Neuronal stem cell (in vitro differentiated cells): ENCODE results near the gene BLTP2.

Source experiments
- DNase-seq: peaks from one replicate; pipeline ENCODE4 v3.0.0-alpha.2; 2013; ENCODE audit warnings: low spot score
- H2AFZ ChIP-seq: one replicate; pipeline ENCODE4 v1.6.1; 2013; ENCODE audit warnings: mild to moderate bottlenecking, low read length, inconsistent platforms
- H2AK5ac ChIP-seq: 2 replicates; pipeline ENCODE4 v1.6.1; 2013; ENCODE audit warnings: low read depth, mild to moderate bottlenecking, inconsistent platforms, low read length, moderate library complexity, mixed read lengths
- H2BK120ac ChIP-seq: 2 replicates; pipeline ENCODE4 v1.6.1; 2013; ENCODE audit warnings: low read depth, mild to moderate bottlenecking, inconsistent platforms, low read length, moderate library complexity, mixed read lengths
- H2BK12ac ChIP-seq: one replicate; pipeline ENCODE4 v1.6.1; 2013; ENCODE audit warnings: low read length, inconsistent platforms
- H2BK15ac ChIP-seq: 2 replicates; pipeline ENCODE4 v1.6.1; 2013; ENCODE audit warnings: mild to moderate bottlenecking, low read length, inconsistent platforms, mixed read lengths
- H2BK5ac ChIP-seq: one replicate; pipeline ENCODE4 v1.6.1; 2013; ENCODE audit warnings: inconsistent platforms, mild to moderate bottlenecking, low read length, moderate library complexity
- H3K14ac ChIP-seq: one replicate; pipeline ENCODE4 v1.6.1; 2013; ENCODE audit warnings: low read length, inconsistent platforms
- H3K18ac ChIP-seq: 2 replicates; pipeline ENCODE4 v1.6.1; 2013; ENCODE audit warnings: low read length, inconsistent platforms
- H3K23ac ChIP-seq: 2 replicates; pipeline ENCODE4 v1.6.1; 2013; ENCODE audit warnings: low read depth, mild to moderate bottlenecking, mixed read lengths, low read length, inconsistent platforms; ENCODE audit not compliant: poor library complexity
- H3K27ac ChIP-seq: replicated peaks from 3 replicates; pipeline ENCODE4 v1.5.1; 2013; ENCODE audit warnings: low read length, inconsistent platforms
- H3K27me3 ChIP-seq, 3 experiments: 2 replicates each; pipeline ENCODE4 v1.6.1; 2013; ENCODE audit warnings: low read length in 3 of 3, mild to moderate bottlenecking in 2 of 3, inconsistent platforms in 1 of 3, low read depth in 1 of 3, mixed read lengths in 1 of 3, moderate library complexity in 1 of 3; ENCODE audit not compliant: control insufficient read depth in 3 of 3, insufficient read depth in 3 of 3
- H3K36me3 ChIP-seq, 2 donors: replicated peaks in 1 of 2; 2 replicates each; pipeline ENCODE4 v1.6.1; 2013; ENCODE audit warnings: low read length in 2 of 2; ENCODE audit not compliant: control insufficient read depth in 2 of 2, insufficient read depth in 2 of 2
- H3K4ac ChIP-seq: 2 replicates; pipeline ENCODE4 v1.6.1; 2013; ENCODE audit warnings: inconsistent platforms, mild to moderate bottlenecking, low read length, moderate library complexity
- H3K4me1 ChIP-seq, 2 donors: 1 replicate in 1 of 2; 2 replicates in 1 of 2; pipeline ENCODE4 v1.6.1; 2013; ENCODE audit warnings: low read length in 2 of 2, low read depth in 1 of 2; ENCODE audit not compliant: control insufficient read depth in 2 of 2, insufficient read depth in 1 of 2
- H3K4me2 ChIP-seq: one replicate; pipeline ENCODE4 v1.6.1; 2013; ENCODE audit warnings: mild to moderate bottlenecking, low read length, inconsistent platforms; ENCODE audit not compliant: insufficient read depth, poor library complexity, severe bottlenecking
- H3K4me3 ChIP-seq, 2 donors: 2 replicates each; pipeline ENCODE4 v1.5.1; 2013; ENCODE audit warnings: low read length in 2 of 2, mild to moderate bottlenecking in 2 of 2, inconsistent platforms in 1 of 2, moderate library complexity in 1 of 2
- H3K79me1 ChIP-seq: one replicate; pipeline ENCODE4 v1.6.1; 2013; ENCODE audit warnings: low read depth, mild to moderate bottlenecking, inconsistent platforms, low read length, moderate library complexity
- H3K9ac ChIP-seq: one replicate; pipeline ENCODE4 v1.6.1; 2013; ENCODE audit warnings: mild to moderate bottlenecking, low read depth, low read length, inconsistent platforms; ENCODE audit not compliant: poor library complexity
- H3K9me3 ChIP-seq, 2 donors: replicated peaks in 1 of 2; 2 replicates each; pipeline versions ENCODE3 to v1.6.1; 2013; ENCODE audit warnings: low read length in 2 of 2, mild to moderate bottlenecking in 2 of 2, inconsistent platforms in 1 of 2, low read depth in 1 of 2, mixed read lengths in 1 of 2, moderate library complexity in 1 of 2; ENCODE audit not compliant: control insufficient read depth in 2 of 2, insufficient read depth in 1 of 2
- H4K8ac ChIP-seq: one replicate; pipeline ENCODE4 v1.6.1; 2013; ENCODE audit warnings: low read depth, mild to moderate bottlenecking, inconsistent platforms, low read length, moderate library complexity
- H4K91ac ChIP-seq: one replicate; pipeline ENCODE4 v1.6.1; 2013; ENCODE audit warnings: low read length, low read depth, mild to moderate bottlenecking, inconsistent platforms; ENCODE audit not compliant: poor library complexity
- WGBS, 2 donors: extraction: QIAGEN DNeasy Blood & Tissue Kit; methylation state at CpG; one replicate each; pipeline ENCODE4 v1.1.7; 2013; ENCODE audit warnings: missing lambda C conversion rate in 2 of 2, mixed read lengths in 1 of 2; ENCODE audit not compliant: insufficient read length in 2 of 2, insufficient replicate concordance in 1 of 2; ENCODE audit errors: extremely low coverage in 2 of 2; 5-methylcytosine and 5-hydroxymethylcytosine counted together

Gene BLTP2

GRCh38 chr17:28626818-28627217, 18.1 kb downstream of the BLTP2 start:
- Histone ChIP-seq H2AFZ (no peak overlapping the region), H2AK5ac (no peak overlapping the region), H4K8ac (no peak overlapping the region), H3K4me2 (no peak overlapping the region), H3K79me1 (peaks cover 1% of the 10 kb centered on the region), H2BK120ac (no peak overlapping the region), H3K4me3 (no peak overlapping the region), H3K36me3 (peaks cover 42 to 95% of the 10 kb centered on the region in 2 donors), H3K23ac (no peak overlapping the region), H2BK15ac (no peak overlapping the region), H3K4ac (no peak overlapping the region), H3K27ac (no peak overlapping the region), H4K91ac (no peak overlapping the region), H3K18ac (no peak overlapping the region), H3K9me3 (no peaks in the 10 kb centered on the region), H2BK5ac (no peak overlapping the region), H3K4me1 (no peaks in the 10 kb centered on the region), H2BK12ac (no peak overlapping the region), H3K14ac (no peak overlapping the region), H3K9ac (no peak overlapping the region), H3K27me3 (no peaks in the 10 kb centered on the region)
- DNase-seq: no peak
- no CpG with 5 or more reads among the region's 4 CpGs for WGBS, 2 donors

- Histone ChIP-seq H3K27ac (no peak overlapping the region), H3K79me1 (peaks cover 1% of the 10 kb centered on the region), H3K27me3 (no peaks in the 10 kb centered on the region), H3K9ac (no peak overlapping the region), H3K4me2 (no peak overlapping the region), H2BK12ac (no peak overlapping the region), H2AFZ (no peak overlapping the region), H3K18ac (no peak overlapping the region), H3K4me1 (no peaks in the 10 kb centered on the region), H3K23ac (no peak overlapping the region), H3K4me3 (no peak overlapping the region), H2BK120ac (no peak overlapping the region), H3K14ac (no peak overlapping the region), H4K91ac (no peak overlapping the region), H3K36me3 (peaks cover 49 to 95% of the 10 kb centered on the region in 2 donors), H4K8ac (no peak overlapping the region), H3K4ac (no peak overlapping the region), H2AK5ac (no peak overlapping the region), H2BK15ac (no peak overlapping the region), H3K9me3 (no peaks in the 10 kb centered on the region), H2BK5ac (no peak overlapping the region)
- no peak for DNase-seq
- WGBS, 2 donors: no CpG with 5 or more reads among the region's 2 CpGs
Observed at GRCh38 chr17:28624148-28624547, 20.8 kb downstream of the BLTP2 start.

GRCh38 chr17:28623696-28624095, 21.3 kb downstream of the BLTP2 start:
- Histone ChIP-seq H3K4me3 (no peak overlapping the region), H3K79me1 (peaks cover 1% of the 10 kb centered on the region), H2BK120ac (no peak overlapping the region), H3K23ac (no peak overlapping the region), H3K14ac (no peak overlapping the region), H3K27ac (no peak overlapping the region), H3K36me3 (peaks cover 52 to 95% of the 10 kb centered on the region in 2 donors), H2BK5ac (no peak overlapping the region), H3K9ac (no peak overlapping the region), H2AFZ (no peak overlapping the region), H3K27me3 (no peaks in the 10 kb centered on the region), H4K8ac (no peak overlapping the region), H3K4ac (no peak overlapping the region), H3K18ac (no peak overlapping the region), H2BK15ac (no peak overlapping the region), H3K4me1 (no peaks in the 10 kb centered on the region), H3K4me2 (no peak overlapping the region), H4K91ac (no peak overlapping the region), H2BK12ac (no peak overlapping the region), H3K9me3 (no peaks in the 10 kb centered on the region), H2AK5ac (no peak overlapping the region)
- no CpG with 5 or more reads among the region's 4 CpGs for WGBS, 2 donors
- no peak for DNase-seq

DNA sequence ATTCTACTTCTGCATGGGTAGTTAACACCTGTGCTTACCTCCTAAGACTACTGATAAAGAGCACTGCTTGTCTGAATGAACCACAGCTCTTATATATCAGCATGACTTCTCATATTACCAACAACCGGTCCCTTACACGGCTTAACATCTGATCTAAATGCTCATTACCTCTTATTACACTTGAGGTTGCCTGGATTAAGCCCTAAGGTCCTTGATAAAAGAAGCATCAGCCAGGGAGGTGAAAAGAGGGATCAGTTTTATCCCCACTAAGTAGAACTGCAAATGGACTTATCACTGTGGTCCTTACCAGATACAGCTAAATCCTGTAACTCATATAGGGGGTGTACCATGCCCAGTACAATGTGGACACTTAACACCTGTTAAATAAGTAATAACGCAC, 22.8 kb downstream of the BLTP2 start:
- Histone ChIP-seq H2BK120ac (no peak overlapping the region), H3K4me3 (no peak overlapping the region), H2BK12ac (no peak overlapping the region), H3K27me3 (no peaks in the 10 kb centered on the region), H3K4me1 (no peaks in the 10 kb centered on the region), H3K79me1 (peaks cover 1% of the 10 kb centered on the region), H3K4ac (no peak overlapping the region), H3K4me2 (no peak overlapping the region), H4K91ac (no peak overlapping the region), H3K9ac (no peak overlapping the region), H3K18ac (no peak overlapping the region), H2AK5ac (no peak overlapping the region), H3K9me3 (no peaks in the 10 kb centered on the region), H3K27ac (no peak overlapping the region), H2AFZ (no peak overlapping the region), H3K36me3 (peaks cover 48 to 96% of the 10 kb centered on the region in 2 donors), H3K14ac (no peak overlapping the region), H4K8ac (no peak overlapping the region), H2BK5ac (no peak overlapping the region), H3K23ac (no peak overlapping the region), H2BK15ac (no peak overlapping the region)
- DNase-seq: no peak
- WGBS, 2 donors: no CpG with 5 or more reads among the region's 3 CpGs
